NCI-H1436 treated with DMSO at 0.1 percent for 48 hours (cell line): ENCODE data around the gene TRAF4.

Source experiments
- DNase-seq: peaks from one replicate; lab custom pipeline; 2025; lab: John Stamatoyannopoulos, UW

Gene TRAF4

GRCh38 chr17:28743243-28744103, at the start of gene TRAF4:
TSS of gene TRAF4 (plus strand) at chr17:28744011. CDS start at chr17:28744113, 102 bp downstream.
- DNase-seq: peak; percentile 74

- no peak for DNase-seq
These were observed 45.4 kb upstream of the TRAF4 start for GRCh38 chr17:28698253-28698941.

GRCh38 chr17:28700278-28700677, 43.5 kb upstream of the TRAF4 start:
- DNase-seq: no peak

- no peak for DNase-seq
These were observed 42.9 kb upstream of the TRAF4 start for GRCh38 chr17:28700830-28701492.

- DNase-seq: no peak
These were observed 41.6 kb upstream of the TRAF4 start for GRCh38 chr17:28702026-28702751.

- no peak for DNase-seq
These were observed 41.1 kb upstream of the TRAF4 start for GRCh38 chr17:28702752-28703150.

- DNase-seq: no peak
These were observed 40.1 kb upstream of the TRAF4 start for GRCh38 chr17:28703552-28704218.

- DNase-seq: no peak
These were observed 39.5 kb upstream of the TRAF4 start for GRCh38 chr17:28704219-28704858.

- DNase-seq: no peak
These were observed 38.6 kb upstream of the TRAF4 start for GRCh38 chr17:28705074-28705659.

GRCh38 chr17:28705728-28706334, 38.0 kb upstream of the TRAF4 start:
- no peak for DNase-seq

GRCh38 chr17:28706471-28707338, 37.1 kb upstream of the TRAF4 start:
- DNase-seq: no peak

- DNase-seq: no peak
These were observed 36.5 kb upstream of the TRAF4 start for GRCh38 chr17:28707339-28707720.

- DNase-seq: peak; percentile 67
These were observed 32.7 kb upstream of the TRAF4 start for GRCh38 chr17:28710861-28711722.

- no peak for DNase-seq
These were observed 32.1 kb upstream of the TRAF4 start, which contains the start of gene PROCA1 for GRCh38 chr17:28711723-28712031. TSS of gene PROCA1 (minus strand) at chr17:28711888. CDS start at chr17:28711660, 228 bp downstream.

- DNase-seq: no peak
These were observed 31.6 kb upstream of the TRAF4 start for GRCh38 chr17:28712032-28712704.

- no peak for DNase-seq
These were observed 31.0 kb upstream of the TRAF4 start for GRCh38 chr17:28712705-28713415.

- DNase-seq: no peak
These were observed 29.5 kb upstream of the TRAF4 start for GRCh38 chr17:28714281-28714680.
